HG02870 (cell line): ENCODE measurements around the gene DCST1.

Experiments
- ATAC-seq: cut with Tn5 transposase; IDR thresholded peaks from one replicate; pipeline ENCODE4 v1.9.1; 2021; ENCODE audit warnings: mild to moderate bottlenecking, moderate library complexity; ENCODE audit not compliant: unreplicated experiment

DCST1 gene

GRCh38 chr1:155070721-155071569, 37.3 kb downstream of the DCST1 start:
- ATAC-seq, result no peak

GRCh38 chr1:155071701-155072100, 38.1 kb downstream of the DCST1 start:
- ATAC-seq, result no peak

- no peak for ATAC-seq
These were observed 39.1 kb downstream of the DCST1 start for GRCh38 chr1:155072531-155073289.

- no peak for ATAC-seq
These were observed 40.0 kb downstream of the DCST1 start for GRCh38 chr1:155073377-155074242.

GRCh38 chr1:155075535-155075934, 41.9 kb downstream of the DCST1 start:
- ATAC-seq, result no peak

- ATAC-seq, result no peak
These were observed 42.7 kb downstream of the DCST1 start for GRCh38 chr1:155076371-155076770.

GRCh38 chr1:155077346-155077745, 43.7 kb downstream of the DCST1 start:
- no peak for ATAC-seq

- ATAC-seq, result no peak
These were observed 44.3 kb downstream of the DCST1 start for GRCh38 chr1:155077758-155078445.

- ATAC-seq, result no peak
These were observed 45.0 kb downstream of the DCST1 start, which contains the start of gene EFNA3 for GRCh38 chr1:155078469-155079209. Gene EFNA3 (plus strand): TSS chr1:155078837. CDS start chr1:155078942, 105 bp downstream.

GRCh38 chr1:155079210-155079486, 45.5 kb downstream of the DCST1 start:
- no peak for ATAC-seq

GRCh38 chr1:155079487-155080311, 46.1 kb downstream of the DCST1 start:
- no peak for ATAC-seq

GRCh38 chr1:155080312-155081228, 46.9 kb downstream of the DCST1 start:
- no peak for ATAC-seq

- ATAC-seq, result no peak
These were observed 48.1 kb downstream of the DCST1 start for GRCh38 chr1:155081472-155082300.

- no peak for ATAC-seq
These were observed 48.9 kb downstream of the DCST1 start for GRCh38 chr1:155082301-155083051.

GRCh38 chr1:155083052-155083541, 49.5 kb downstream of the DCST1 start:
- no peak for ATAC-seq
